ENCODE data around the gene MCL1. TPM values are rescaled to one million over a fixed set of nuclear protein-coding genes. Genes with fewer than 3 reads are reported as not detected.

The MCL1 gene
- total RNA-seq, 1 donor from 2014 or later = 193 TPM

DNA sequence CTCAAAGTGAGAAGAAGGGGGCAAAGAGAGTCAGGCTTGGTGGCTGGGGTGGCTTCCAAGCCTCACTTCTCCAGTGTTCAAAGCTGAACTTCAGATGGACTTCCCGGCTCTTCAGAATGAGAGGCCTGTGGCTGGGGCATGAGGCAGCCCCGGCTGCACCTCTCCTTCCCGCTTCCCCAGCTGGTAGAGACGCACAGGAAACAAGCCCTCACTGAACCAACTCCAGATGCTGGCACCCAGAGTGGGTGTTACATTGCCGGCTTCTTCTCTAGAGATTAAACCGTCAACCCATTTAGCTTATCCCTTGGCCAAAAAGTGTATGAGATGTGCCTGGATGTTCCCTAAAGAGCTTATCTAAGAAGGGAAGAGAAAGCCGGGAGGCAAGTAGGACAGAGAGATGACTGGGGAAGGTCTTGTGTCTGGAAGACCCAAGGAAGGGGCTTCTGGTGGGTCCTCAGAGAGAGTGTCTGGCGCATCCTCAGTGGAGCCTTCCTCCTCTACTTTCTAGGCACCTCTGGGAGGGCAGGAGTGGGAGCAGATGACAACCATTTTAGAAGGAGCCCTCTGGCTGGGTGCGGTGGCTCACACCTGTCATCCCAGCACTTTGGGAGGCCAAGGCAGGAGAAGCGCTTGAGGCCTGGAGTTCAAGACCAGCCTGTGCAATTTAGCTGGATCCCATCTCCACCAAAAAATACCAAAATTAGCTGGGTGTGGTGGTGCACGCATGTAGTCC, 28.2 kb downstream of the MCL1 start:
- peaks cover 22% of the 10 kb centered on the region for H3K27me3 Mint-ChIP-seq (ENCODE audit: unreplicated experiment)
- peaks cover 3% of the 10 kb centered on the region for H3K4me1 Mint-ChIP-seq (ENCODE audit: unreplicated experiment)
- no peak for DNase-seq (ENCODE audit: low spot score)
- H3K36me3 Mint-ChIP-seq (ENCODE audit: low read depth, unreplicated experiment) = peaks cover 5% of the 10 kb centered on the region
- no peaks in the 10 kb centered on the region for H3K9me3 Mint-ChIP-seq (ENCODE audit: unreplicated experiment)
- H3K4me3 Mint-ChIP-seq (ENCODE audit: unreplicated experiment) = no peak overlapping the region
- no peak overlapping the region for H3K27ac Mint-ChIP-seq (ENCODE audit: unreplicated experiment)
- no peak for TF ChIP-seq CTCF (IDR thresholded peaks at IDR 0.05; ENCODE audit: unreplicated experiment)

- DNase-seq (ENCODE audit: low spot score) = no peak
- H3K36me3 Mint-ChIP-seq (ENCODE audit: low read depth, unreplicated experiment) = peaks cover 2% of the 10 kb centered on the region
Measured at GRCh38 chr1:150550222-150551050, 29.0 kb downstream of the MCL1 start.

GRCh38 chr1:150549496-150550221, 29.8 kb downstream of the MCL1 start:
- Mint-ChIP-seq H3K4me1 (ENCODE audit: unreplicated experiment) (peaks cover 3% of the 10 kb centered on the region), H3K27ac (ENCODE audit: unreplicated experiment) (no peak overlapping the region), H3K36me3 (ENCODE audit: low read depth, unreplicated experiment) (no peaks in the 10 kb centered on the region), H3K9me3 (ENCODE audit: unreplicated experiment) (no peaks in the 10 kb centered on the region), H3K4me3 (ENCODE audit: unreplicated experiment) (peak overlapping the region; percentile 79), H3K27me3 (ENCODE audit: unreplicated experiment) (peaks cover 21% of the 10 kb centered on the region)
- no peak for TF ChIP-seq CTCF (IDR thresholded peaks at IDR 0.05; ENCODE audit: unreplicated experiment)
- DNase-seq (ENCODE audit: low spot score) = no peak

More at GRCh38 chr1:150550222-150551050, 29.0 kb downstream of the MCL1 start:
- Mint-ChIP-seq H3K27ac (ENCODE audit: unreplicated experiment) (no peak overlapping the region), H3K27me3 (ENCODE audit: unreplicated experiment) (peaks cover 22% of the 10 kb centered on the region), H3K4me3 (ENCODE audit: unreplicated experiment) (no peak overlapping the region), H3K9me3 (ENCODE audit: unreplicated experiment) (no peaks in the 10 kb centered on the region), H3K4me1 (ENCODE audit: unreplicated experiment) (peaks cover 3% of the 10 kb centered on the region)
- no peak for TF ChIP-seq CTCF (IDR thresholded peaks at IDR 0.05; ENCODE audit: unreplicated experiment)

GRCh38 chr1:150548632-150549495, 30.5 kb downstream of the MCL1 start, which contains the start of gene ADAMTSL4:
Gene ADAMTSL4 (plus strand): TSS chr1:150549408. CDS start chr1:150552289, 2,881 bp downstream.
- Mint-ChIP-seq H3K27ac (ENCODE audit: unreplicated experiment) (no peak within 1 kb of the TSS), H3K9me3 (ENCODE audit: unreplicated experiment) (no peaks in the 10 kb centered on the region)

More at GRCh38 chr1:150548632-150549495, 30.5 kb downstream of the MCL1 start, which contains the start of gene ADAMTSL4:
- TF ChIP-seq CTCF (IDR thresholded peaks at IDR 0.05; ENCODE audit: unreplicated experiment) = no peak
- H3K4me1 Mint-ChIP-seq (ENCODE audit: unreplicated experiment) = peaks cover 3% of the 10 kb centered on the region
- H3K36me3 Mint-ChIP-seq (ENCODE audit: low read depth, unreplicated experiment) = no peaks in the 10 kb centered on the region
- peaks cover 19% of the 10 kb centered on the region for H3K27me3 Mint-ChIP-seq (ENCODE audit: unreplicated experiment)
- peak; percentile 68 for DNase-seq (ENCODE audit: low spot score)
- peak within 1 kb of the TSS; percentile 79 for H3K4me3 Mint-ChIP-seq (ENCODE audit: unreplicated experiment)
